H1 (cell line): ENCODE data around the gene ALG5.

ENCODE experiments used
- PHF8 ChIP-seq: fragments of 200-600 bp; sonication (generic); conservative IDR thresholded peaks from 2 replicates; pipeline ENCODE4 v1.7.1; 2012; ENCODE audit warnings: low read depth, mild to moderate bottlenecking, inconsistent platforms, low read length, moderate library complexity
- SUZ12 ChIP-seq: fragments of 200-600 bp; sonication (generic); IDR thresholded peaks from 2 replicates; pipeline ENCODE4 v1.6.1; 2012; ENCODE audit warnings: mild to moderate bottlenecking, inconsistent platforms, low read length, moderate library complexity, mixed read lengths
- YY1 ChIP-seq: IDR thresholded peaks from 2 replicates; pipeline ENCODE4 v1.6.1; 2011; ENCODE audit warnings: low read depth, mild to moderate bottlenecking, low read length

- no peak for TF ChIP-seq PHF8
- no peak for TF ChIP-seq SUZ12
- no peak for TF ChIP-seq YY1
These were observed 507 bp downstream of the ALG5 start for GRCh38 chr13:36998624-36999041.
